Neuronal stem cell (in vitro differentiated cells): ENCODE data around the gene PCK1.
A peak's percentile ranks its signal among the peaks of the same experiment; 100 is the strongest.

Experiments used
- DNase-seq: peaks from one replicate; pipeline ENCODE4 v3.0.0-alpha.2; 2013; ENCODE audit warnings: low spot score
- H2AFZ ChIP-seq: one replicate; pipeline ENCODE4 v1.6.1; 2013; ENCODE audit warnings: mild to moderate bottlenecking, low read length, inconsistent platforms
- H2AK5ac ChIP-seq: 2 replicates; pipeline ENCODE4 v1.6.1; 2013; ENCODE audit warnings: low read depth, mild to moderate bottlenecking, inconsistent platforms, low read length, moderate library complexity, mixed read lengths
- H2BK120ac ChIP-seq: 2 replicates; pipeline ENCODE4 v1.6.1; 2013; ENCODE audit warnings: low read depth, mild to moderate bottlenecking, inconsistent platforms, low read length, moderate library complexity, mixed read lengths
- H2BK12ac ChIP-seq: one replicate; pipeline ENCODE4 v1.6.1; 2013; ENCODE audit warnings: low read length, inconsistent platforms
- H2BK15ac ChIP-seq: 2 replicates; pipeline ENCODE4 v1.6.1; 2013; ENCODE audit warnings: mild to moderate bottlenecking, low read length, inconsistent platforms, mixed read lengths
- H2BK5ac ChIP-seq: one replicate; pipeline ENCODE4 v1.6.1; 2013; ENCODE audit warnings: inconsistent platforms, mild to moderate bottlenecking, low read length, moderate library complexity
- H3K14ac ChIP-seq: one replicate; pipeline ENCODE4 v1.6.1; 2013; ENCODE audit warnings: low read length, inconsistent platforms
- H3K18ac ChIP-seq: 2 replicates; pipeline ENCODE4 v1.6.1; 2013; ENCODE audit warnings: low read length, inconsistent platforms
- H3K23ac ChIP-seq: 2 replicates; pipeline ENCODE4 v1.6.1; 2013; ENCODE audit warnings: low read depth, mild to moderate bottlenecking, mixed read lengths, low read length, inconsistent platforms; ENCODE audit not compliant: poor library complexity
- H3K27ac ChIP-seq: replicated peaks from 3 replicates; pipeline ENCODE4 v1.5.1; 2013; ENCODE audit warnings: low read length, inconsistent platforms
- H3K27me3 ChIP-seq, 3 experiments: 2 replicates each; pipeline ENCODE4 v1.6.1; 2013; ENCODE audit warnings: low read length in 3 of 3, mild to moderate bottlenecking in 2 of 3, inconsistent platforms in 1 of 3, low read depth in 1 of 3, mixed read lengths in 1 of 3, moderate library complexity in 1 of 3; ENCODE audit not compliant: control insufficient read depth in 3 of 3, insufficient read depth in 3 of 3
- H3K36me3 ChIP-seq, 2 donors: replicated peaks in 1 of 2; 2 replicates each; pipeline ENCODE4 v1.6.1; 2013; ENCODE audit warnings: low read length in 2 of 2; ENCODE audit not compliant: control insufficient read depth in 2 of 2, insufficient read depth in 2 of 2
- H3K4ac ChIP-seq: 2 replicates; pipeline ENCODE4 v1.6.1; 2013; ENCODE audit warnings: inconsistent platforms, mild to moderate bottlenecking, low read length, moderate library complexity
- H3K4me1 ChIP-seq, 2 donors: 1 replicate in 1 of 2; 2 replicates in 1 of 2; pipeline ENCODE4 v1.6.1; 2013; ENCODE audit warnings: low read length in 2 of 2, low read depth in 1 of 2; ENCODE audit not compliant: control insufficient read depth in 2 of 2, insufficient read depth in 1 of 2
- H3K4me2 ChIP-seq: one replicate; pipeline ENCODE4 v1.6.1; 2013; ENCODE audit warnings: mild to moderate bottlenecking, low read length, inconsistent platforms; ENCODE audit not compliant: insufficient read depth, poor library complexity, severe bottlenecking
- H3K4me3 ChIP-seq, 2 donors: 2 replicates each; pipeline ENCODE4 v1.5.1; 2013; ENCODE audit warnings: low read length in 2 of 2, mild to moderate bottlenecking in 2 of 2, inconsistent platforms in 1 of 2, moderate library complexity in 1 of 2
- H3K79me1 ChIP-seq: one replicate; pipeline ENCODE4 v1.6.1; 2013; ENCODE audit warnings: low read depth, mild to moderate bottlenecking, inconsistent platforms, low read length, moderate library complexity
- H3K9ac ChIP-seq: one replicate; pipeline ENCODE4 v1.6.1; 2013; ENCODE audit warnings: mild to moderate bottlenecking, low read depth, low read length, inconsistent platforms; ENCODE audit not compliant: poor library complexity
- H3K9me3 ChIP-seq, 2 donors: replicated peaks in 1 of 2; 2 replicates each; pipeline versions ENCODE3 to v1.6.1; 2013; ENCODE audit warnings: low read length in 2 of 2, mild to moderate bottlenecking in 2 of 2, inconsistent platforms in 1 of 2, low read depth in 1 of 2, mixed read lengths in 1 of 2, moderate library complexity in 1 of 2; ENCODE audit not compliant: control insufficient read depth in 2 of 2, insufficient read depth in 1 of 2
- H4K8ac ChIP-seq: one replicate; pipeline ENCODE4 v1.6.1; 2013; ENCODE audit warnings: low read depth, mild to moderate bottlenecking, inconsistent platforms, low read length, moderate library complexity
- H4K91ac ChIP-seq: one replicate; pipeline ENCODE4 v1.6.1; 2013; ENCODE audit warnings: low read length, low read depth, mild to moderate bottlenecking, inconsistent platforms; ENCODE audit not compliant: poor library complexity
- WGBS, 2 donors: extraction: QIAGEN DNeasy Blood & Tissue Kit; methylation state at CpG; one replicate each; pipeline ENCODE4 v1.1.7; 2013; ENCODE audit warnings: missing lambda C conversion rate in 2 of 2, mixed read lengths in 1 of 2; ENCODE audit not compliant: insufficient read length in 2 of 2, insufficient replicate concordance in 1 of 2; ENCODE audit errors: extremely low coverage in 2 of 2; 5-methylcytosine and 5-hydroxymethylcytosine counted together

The PCK1 gene

GRCh38 chr20:57596358-57596757 lies 35.4 kb downstream of the PCK1 start:
- no peak for DNase-seq
- Histone ChIP-seq H3K4me2 (no peak overlapping the region), H3K27me3 (peaks cover 0 to 42% (median 0%) of the 10 kb centered on the region in 3 experiments), H4K8ac (no peak overlapping the region), H3K4me1 (peaks cover 0 to 7% of the 10 kb centered on the region in 2 donors), H3K4ac (no peak overlapping the region), H2AK5ac (peak overlapping the region; percentile 65), H3K4me3 (no peak overlapping the region), H2BK12ac (no peak overlapping the region), H4K91ac (no peak overlapping the region), H2BK5ac (no peak overlapping the region), H2BK120ac (no peak overlapping the region), H3K79me1 (no peaks in the 10 kb centered on the region), H3K9me3 (no peaks in the 10 kb centered on the region), H3K9ac (no peak overlapping the region), H3K18ac (no peak overlapping the region), H3K23ac (no peak overlapping the region), H3K36me3 (no peaks in the 10 kb centered on the region), H2AFZ (no peak overlapping the region), H2BK15ac (peak overlapping the region; percentile 86), H3K14ac (no peak overlapping the region), H3K27ac (no peak overlapping the region)
- no CpG with 5 or more reads among the region's 11 CpGs for WGBS, 2 donors

GRCh38 chr20:57596998-57597939 lies 36.4 kb downstream of the PCK1 start:
- Histone ChIP-seq H4K8ac (no peak overlapping the region), H3K27ac (no peak overlapping the region), H3K27me3 (peaks cover 0 to 44% (median 0%) of the 10 kb centered on the region in 3 experiments), H2BK12ac (no peak overlapping the region), H3K4me2 (peak overlapping the region; percentile 38), H3K79me1 (no peaks in the 10 kb centered on the region), H2AK5ac (peak overlapping the region; percentile 65), H3K23ac (no peak overlapping the region), H4K91ac (no peak overlapping the region), H2BK15ac (peak overlapping the region; percentile 86), H2AFZ (peak overlapping the region; percentile 38), H3K9ac (no peak overlapping the region), H3K14ac (no peak overlapping the region), H3K9me3 (no peaks in the 10 kb centered on the region), H3K18ac (peak overlapping the region; percentile 87), H3K4me1 (peaks cover 0 to 7% of the 10 kb centered on the region in 2 donors), H3K36me3 (no peaks in the 10 kb centered on the region), H2BK120ac (no peak overlapping the region), H3K4me3 (no peak overlapping the region), H3K4ac (no peak overlapping the region), H2BK5ac (no peak overlapping the region)
- peak; percentile 61 for DNase-seq
- WGBS, 2 donors: no CpG with 5 or more reads among the region's 39 CpGs

DNA sequence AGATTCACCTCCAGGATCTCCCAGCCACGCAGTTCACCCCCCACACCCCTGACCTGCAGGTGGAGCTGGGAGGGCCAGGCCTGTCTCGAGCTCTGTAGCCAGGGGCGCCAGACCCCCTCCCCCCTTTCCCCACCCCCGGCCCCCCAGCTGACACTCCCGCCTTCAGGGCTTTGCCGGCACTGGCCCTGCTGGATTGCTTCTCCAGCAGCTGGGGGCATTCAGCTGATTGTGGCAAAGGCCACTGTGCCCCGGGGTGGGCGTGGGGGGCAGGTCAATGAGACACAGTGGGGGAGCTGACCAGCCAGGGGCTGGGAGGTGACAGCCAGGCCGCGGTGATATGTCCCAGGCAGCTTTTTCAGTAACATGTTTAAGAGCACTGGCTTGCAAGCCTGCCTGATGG lies 37.1 kb downstream of the PCK1 start:
- Histone ChIP-seq H3K23ac (no peak overlapping the region), H3K79me1 (no peaks in the 10 kb centered on the region), H3K9ac (no peak overlapping the region), H3K9me3 (no peaks in the 10 kb centered on the region), H3K14ac (no peak overlapping the region), H2BK120ac (no peak overlapping the region), H2BK15ac (no peak overlapping the region), H3K4me2 (no peak overlapping the region), H4K91ac (no peak overlapping the region), H2AFZ (no peak overlapping the region), H3K27ac (no peak overlapping the region), H3K4me3 (no peak overlapping the region), H2AK5ac (no peak overlapping the region), H3K4ac (no peak overlapping the region), H3K27me3 (peaks cover 0 to 40% (median 0%) of the 10 kb centered on the region in 3 experiments), H3K4me1 (peaks cover 0 to 7% of the 10 kb centered on the region in 2 donors), H4K8ac (no peak overlapping the region), H3K18ac (no peak overlapping the region), H2BK5ac (peak overlapping the region; percentile 16), H2BK12ac (no peak overlapping the region), H3K36me3 (no peaks in the 10 kb centered on the region)
- no CpG with 5 or more reads among the region's 10 CpGs for WGBS, 2 donors
- DNase-seq: no peak

DNA sequence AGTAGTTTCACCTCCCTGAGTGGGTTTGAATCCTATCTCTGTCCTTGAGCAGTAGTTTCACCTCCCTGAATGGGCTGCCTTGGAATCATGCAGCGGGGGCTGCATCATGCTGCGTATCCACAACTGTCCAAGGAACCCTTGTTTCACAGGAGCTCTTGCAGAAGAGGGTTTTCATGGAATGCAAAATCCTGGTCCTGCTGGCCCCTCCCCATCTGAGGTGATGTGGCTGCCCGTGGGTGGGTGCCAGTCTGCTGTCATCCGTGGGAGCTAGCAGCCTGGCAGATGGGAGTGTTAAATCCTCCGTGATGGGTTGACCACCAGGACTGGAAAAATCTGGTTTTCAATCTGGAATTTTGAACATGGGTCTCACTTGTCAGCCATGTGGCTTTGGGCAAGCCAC lies 37.6 kb downstream of the PCK1 start:
- peak overlapping the region; percentile 16 for H2BK5ac ChIP-seq
- H2BK12ac ChIP-seq: no peak overlapping the region
- H3K23ac ChIP-seq: no peak overlapping the region
- no peak overlapping the region for H3K18ac ChIP-seq
- no peak overlapping the region for H2BK15ac ChIP-seq
- H2AFZ ChIP-seq: no peak overlapping the region
- H2BK120ac ChIP-seq: no peak overlapping the region
- H3K4ac ChIP-seq: no peak overlapping the region
- H3K36me3 ChIP-seq: no peaks in the 10 kb centered on the region
- H3K27me3 ChIP-seq: peaks cover 0 to 39% (median 0%) of the 10 kb centered on the region in 3 experiments
- no peak overlapping the region for H3K27ac ChIP-seq
- no peak overlapping the region for H3K4me3 ChIP-seq
- H3K4me1 ChIP-seq: peaks cover 0 to 7% of the 10 kb centered on the region in 2 donors
- no peak overlapping the region for H4K8ac ChIP-seq
- H2AK5ac ChIP-seq: no peak overlapping the region
- no peak overlapping the region for H3K4me2 ChIP-seq
- H3K79me1 ChIP-seq: no peaks in the 10 kb centered on the region
- no peaks in the 10 kb centered on the region for H3K9me3 ChIP-seq
- no peak for DNase-seq
- no peak overlapping the region for H4K91ac ChIP-seq
- H3K14ac ChIP-seq: no peak overlapping the region
- WGBS, 2 donors: no CpG with 5 or more reads among the region's 5 CpGs
- H3K9ac ChIP-seq: peak overlapping the region; percentile 64
